Muscle layer of duodenum (tissue), 2 donors: ENCODE data around the gene ABHD1.
"Not testable (repeated sequence)": the region's sequence is repeated elsewhere in the genome, so short reads cannot be mapped to it uniquely, and the experiment has no call there.

Experiments
- H3K27ac ChIP-seq: one replicate; pipeline ENCODE4 v1.7.0; 2013; ENCODE audit warnings: mild to moderate bottlenecking, low read length
- H3K27me3 ChIP-seq: one replicate; pipeline ENCODE4 v1.7.0; 2013; ENCODE audit warnings: low read depth, mild to moderate bottlenecking, control low read depth, low read length
- H3K36me3 ChIP-seq, 2 donors: one replicate each; pipeline ENCODE4 v1.7.0; 2013; ENCODE audit warnings: low read length in 2 of 2, control low read depth in 1 of 2, mild to moderate bottlenecking in 1 of 2; ENCODE audit not compliant: insufficient read depth in 2 of 2, control insufficient read depth in 1 of 2
- H3K4me1 ChIP-seq, 2 donors: one replicate each; pipeline ENCODE4 v1.7.0; 2013; ENCODE audit warnings: low read length in 2 of 2, mild to moderate bottlenecking in 2 of 2, control low read depth in 1 of 2, moderate library complexity in 1 of 2; ENCODE audit not compliant: insufficient read depth in 2 of 2, control insufficient read depth in 1 of 2
- H3K4me3 ChIP-seq, 2 donors: one replicate each; pipeline ENCODE4 v1.7.0; 2013; ENCODE audit warnings: low read length in 2 of 2, low read depth in 1 of 2, mild to moderate bottlenecking in 1 of 2
- H3K9me3 ChIP-seq, 2 donors: one replicate each; pipeline ENCODE4 v1.7.0; 2013; ENCODE audit warnings: low read length in 2 of 2, control low read depth in 1 of 2, mild to moderate bottlenecking in 1 of 2; ENCODE audit not compliant: control insufficient read depth in 1 of 2
- donor health status: healthy.

Gene ABHD1

DNA sequence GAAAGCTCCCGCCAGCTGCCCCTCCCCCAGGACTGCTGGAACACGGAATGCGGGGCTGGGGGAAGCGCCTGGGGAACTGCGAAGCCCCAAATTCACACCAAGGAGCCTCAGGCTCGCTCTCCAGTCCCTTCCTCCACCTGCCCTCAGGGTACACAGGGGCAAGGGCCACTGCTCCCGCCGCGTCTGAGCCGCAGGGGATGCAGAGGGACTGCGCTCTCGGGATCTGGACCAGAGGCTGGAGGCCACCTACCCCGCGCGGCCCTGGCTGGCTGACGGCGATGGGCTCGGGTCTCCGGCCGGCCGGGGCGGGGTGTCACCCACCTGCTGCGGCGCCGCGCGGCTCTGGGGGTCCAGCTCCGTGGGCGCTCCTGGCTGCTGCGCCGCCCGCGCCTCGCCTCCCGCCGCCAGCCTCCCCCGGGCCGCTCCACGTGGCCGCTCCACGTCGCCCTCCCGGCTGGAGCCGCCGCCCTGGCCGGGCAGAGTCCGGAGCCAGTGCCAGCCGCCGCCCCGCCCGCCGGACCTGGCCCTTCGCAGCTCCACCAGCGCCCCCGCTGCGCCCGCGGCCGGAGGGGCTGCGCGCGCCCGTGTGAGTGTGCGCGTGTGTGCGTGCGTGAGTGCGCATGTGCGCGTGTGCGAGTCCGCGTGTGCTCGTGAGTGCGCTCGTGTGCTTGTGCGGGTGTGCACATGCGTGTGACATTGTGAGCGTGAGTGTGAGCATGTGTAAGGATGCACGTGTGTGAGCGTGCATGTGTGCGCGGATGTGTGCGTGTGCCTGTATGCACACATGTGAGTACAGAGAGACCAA is 4.9 kb upstream of the ABHD1 start, which contains the start of gene CGREF1:
Gene CGREF1 (minus strand): TSS at position 604 of the 805 bp plus-strand sequence. CDS start 14,762 bp downstream, outside the sequence.
- peaks cover 5 to 9% of the 10 kb centered on the region in 2 donors for H3K4me1 ChIP-seq
- H3K9me3 ChIP-seq = no peaks in the 10 kb centered on the region
- no peak within 1 kb of the TSS for H3K27ac ChIP-seq

DNA sequence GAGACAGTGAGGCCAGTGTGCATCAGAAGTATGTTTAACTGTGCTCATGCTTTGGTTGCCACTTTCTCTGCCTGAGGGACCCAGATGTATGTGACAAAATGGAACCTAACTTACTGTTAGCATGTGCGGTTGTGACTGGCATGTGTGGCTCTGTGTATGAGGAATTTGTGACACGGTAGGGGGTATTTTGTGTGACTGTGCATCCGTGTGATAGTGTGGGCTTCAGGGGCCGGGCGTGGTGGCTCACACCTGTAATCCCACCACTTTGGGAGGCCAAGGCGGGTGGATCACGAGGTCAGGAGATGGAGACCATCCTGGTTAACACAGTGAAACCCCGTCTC is 4.3 kb upstream of the ABHD1 start:
- Histone ChIP-seq H3K27me3 (peaks cover 18% of the 10 kb centered on the region), H3K4me3 (peak overlapping the region in 1 of 2 donors; percentile 52)
- H3K27ac ChIP-seq, H3K4me1 ChIP-seq, H3K36me3 ChIP-seq, H3K9me3 ChIP-seq: not testable (repeated sequence)

More for the DNA sequence above, 4.9 kb upstream of the ABHD1 start, which contains the start of gene CGREF1:
- peaks cover 18% of the 10 kb centered on the region for H3K27me3 ChIP-seq
- peak within 1 kb of the TSS; percentile 33 to 52 for H3K4me3 ChIP-seq
- H3K36me3 ChIP-seq = no peaks in the 10 kb centered on the region

GRCh38 chr2:27121906-27122305 is 1.7 kb upstream of the ABHD1 start:
- no peaks in the 10 kb centered on the region for H3K36me3 ChIP-seq
- no peak overlapping the region for H3K27ac ChIP-seq
- peaks cover 5 to 9% of the 10 kb centered on the region in 2 donors for H3K4me1 ChIP-seq
- H3K9me3 ChIP-seq = no peaks in the 10 kb centered on the region
- H3K4me3 ChIP-seq = no peak overlapping the region
- H3K27me3 ChIP-seq = peaks cover 18% of the 10 kb centered on the region

GRCh38 chr2:27122791-27123190 is 824 bp upstream of the ABHD1 start:
- H3K9me3 ChIP-seq = no peaks in the 10 kb centered on the region
- H3K36me3 ChIP-seq = no peaks in the 10 kb centered on the region
- peaks cover 10% of the 10 kb centered on the region for H3K27me3 ChIP-seq
- H3K4me3 ChIP-seq = peak overlapping the region; percentile 75 to 89
- H3K4me1 ChIP-seq = peaks cover 5 to 9% of the 10 kb centered on the region in 2 donors
- no peak overlapping the region for H3K27ac ChIP-seq

- H3K27ac ChIP-seq = no peak overlapping the region
- H3K27me3 ChIP-seq = no peaks in the 10 kb centered on the region
Observed at GRCh38 chr2:27125104-27125503, 1.5 kb downstream of the ABHD1 start.

GRCh38 chr2:27126252-27126710 is 2.7 kb downstream of the ABHD1 start:
- Histone ChIP-seq H3K9me3 (no peaks in the 10 kb centered on the region), H3K27ac (no peak overlapping the region), H3K4me3 (no peak overlapping the region), H3K36me3 (peaks cover 14 to 21% of the 10 kb centered on the region in 2 donors), H3K4me1 (peaks cover 3 to 5% of the 10 kb centered on the region in 2 donors), H3K27me3 (no peaks in the 10 kb centered on the region)

More at GRCh38 chr2:27125104-27125503, 1.5 kb downstream of the ABHD1 start:
- H3K4me3 ChIP-seq = no peak overlapping the region
- no peaks in the 10 kb centered on the region for H3K9me3 ChIP-seq
- H3K4me1 ChIP-seq = peaks cover 3 to 5% of the 10 kb centered on the region in 2 donors
- peaks cover 4 to 9% of the 10 kb centered on the region in 2 donors for H3K36me3 ChIP-seq

- H3K4me3 ChIP-seq = no peak overlapping the region
- H3K27ac ChIP-seq = no peak overlapping the region
- H3K27me3 ChIP-seq = no peaks in the 10 kb centered on the region
- peaks cover 10% of the 10 kb centered on the region in 2 donors for H3K4me1 ChIP-seq
- H3K36me3 ChIP-seq = peaks cover 22 to 34% of the 10 kb centered on the region in 2 donors
- no peaks in the 10 kb centered on the region for H3K9me3 ChIP-seq
Observed at GRCh38 chr2:27127883-27128667, 4.5 kb downstream of the ABHD1 start.

DNA sequence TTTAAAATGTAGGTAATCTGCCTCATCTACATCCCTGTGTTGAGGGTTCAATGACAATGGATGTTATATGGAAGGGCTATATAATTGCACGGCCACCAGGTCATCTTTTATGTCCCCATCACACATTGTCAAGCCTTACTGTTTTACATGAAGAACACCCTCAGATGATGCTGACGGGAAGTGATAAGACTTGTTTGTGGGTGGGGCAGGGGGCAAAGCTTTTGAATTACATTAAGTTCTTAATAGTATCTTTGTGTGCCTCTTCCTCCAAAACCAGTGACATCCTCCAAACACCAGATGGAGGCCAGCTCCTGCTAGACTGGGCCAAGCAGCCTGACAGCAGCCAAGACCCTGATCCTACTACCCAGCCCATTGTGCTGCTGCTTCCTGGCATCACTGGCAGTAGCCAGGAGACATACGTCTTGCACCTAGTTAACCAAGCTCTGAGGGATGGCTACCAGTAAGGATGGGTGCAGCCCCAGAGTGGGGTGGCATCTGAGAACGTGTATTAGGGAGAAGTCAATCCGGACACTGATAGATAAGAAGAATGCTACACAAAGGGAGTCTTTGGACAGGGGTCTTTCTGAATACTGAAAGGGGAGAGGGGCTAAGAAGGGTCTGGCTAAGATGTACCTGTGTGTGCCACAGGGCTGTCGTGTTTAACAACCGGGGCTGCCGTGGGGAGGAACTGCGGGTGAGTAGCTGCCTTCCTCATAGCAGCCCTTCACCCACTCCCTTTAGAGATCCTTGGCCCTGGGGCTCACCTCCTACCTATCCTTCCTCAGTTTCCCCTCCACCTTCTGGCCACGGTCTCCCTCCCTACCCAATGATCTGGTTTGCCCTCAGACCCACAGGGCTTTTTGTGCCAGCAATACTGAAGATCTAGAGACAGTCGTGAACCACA is 5.3 kb downstream of the ABHD1 start:
- H3K27ac ChIP-seq = no peak overlapping the region
- H3K9me3 ChIP-seq = no peaks in the 10 kb centered on the region
- H3K27me3 ChIP-seq = no peaks in the 10 kb centered on the region
- H3K4me3 ChIP-seq = no peak overlapping the region
- peaks cover 22 to 34% of the 10 kb centered on the region in 2 donors for H3K36me3 ChIP-seq
- H3K4me1 ChIP-seq = peaks cover 13 to 18% of the 10 kb centered on the region in 2 donors

- H3K36me3 ChIP-seq = peaks cover 22 to 34% of the 10 kb centered on the region in 2 donors
- no peaks in the 10 kb centered on the region for H3K27me3 ChIP-seq
- H3K4me1 ChIP-seq = peaks cover 13 to 18% of the 10 kb centered on the region in 2 donors
- no peaks in the 10 kb centered on the region for H3K9me3 ChIP-seq
- no peak overlapping the region for H3K27ac ChIP-seq
- no peak overlapping the region for H3K4me3 ChIP-seq
Observed at GRCh38 chr2:27130396-27130795, 6.8 kb downstream of the ABHD1 start.

GRCh38 chr2:27131429-27131828 is 7.8 kb downstream of the ABHD1 start:
- no peaks in the 10 kb centered on the region for H3K27me3 ChIP-seq
- H3K4me3 ChIP-seq = no peak overlapping the region
- H3K4me1 ChIP-seq = peaks cover 13 to 18% of the 10 kb centered on the region in 2 donors
- no peaks in the 10 kb centered on the region for H3K9me3 ChIP-seq
- peaks cover 22 to 34% of the 10 kb centered on the region in 2 donors for H3K36me3 ChIP-seq
- no peak overlapping the region for H3K27ac ChIP-seq
